ENCODE results near the gene AGAP1.

GRCh38 chr2:235520787-235521186 is 26.9 kb downstream of the AGAP1 start:
- TF ChIP-seq EP300 (IDR thresholded peaks at IDR 0.05) (no peak), CTCF (IDR thresholded peaks at IDR 0.05) (no peak)

All from sigmoid colon (tissue), 4 donors.